ENCODE results near the gene CARMIL1. TPM values are rescaled to one million over a fixed set of nuclear protein-coding genes. Genes with fewer than 3 reads are reported as not detected.

Gene CARMIL1
- total and polyA plus RNA-seq, 2 of the 8 experiments (the other 6 are each of a cell fraction or from before 2014, with no cell fraction given) = 20.3 to 40.4 TPM

GRCh38 chr6:25399885-25400284, 120.7 kb downstream of the CARMIL1 start:
- H2BK5ac ChIP-seq (ENCODE audit: low read depth, low read length) = no peak overlapping the region
- H3K4me3 ChIP-seq (ENCODE audit: extremely low read depth in 1 of 4, insufficient read depth in 2 of 4, low read depth in 3 of 4, low read length in 4 of 4) = no peak overlapping the region
- H3K27ac ChIP-seq (ENCODE audit: low read depth, low read length) = no peak overlapping the region
- POLR2A ChIA-PET (ENCODE audit: partially characterized antibody) = no interaction called here
- H3K4me2 ChIP-seq (ENCODE audit: insufficient read depth in 1 of 2, low read depth in 2 of 2, low read length in 2 of 2) = no peak overlapping the region
- no peak overlapping the region for H4K8ac ChIP-seq (ENCODE audit: extremely low read depth, insufficient read depth, low read length)
- H2AK5ac ChIP-seq (ENCODE audit: low read depth, low read length) = no peak overlapping the region
- no peak overlapping the region for H2BK120ac ChIP-seq (replicated peaks; ENCODE audit: low read depth, low read length)
- CTCF ChIA-PET (ENCODE audit: partially characterized antibody) = interaction anchor here (1.0 to 1.5 kb wide), 5 partner anchors 22 to 91 kb away, joined by 3 to 4 read pairs (median 3); no protein-coding TSS in a partner anchor
- H3K23ac ChIP-seq (ENCODE audit: insufficient read length) = no peak overlapping the region
- FAIRE-seq = no peak
- H4K5ac ChIP-seq (ENCODE audit: insufficient read length, low read depth, low read length) = no peak overlapping the region
- H3K18ac ChIP-seq (ENCODE audit: extremely low read depth, low read length) = no peak overlapping the region
- H3K27me3 ChIP-seq (replicated peaks in 1 of 4; ENCODE audit: control insufficient read depth in 3 of 4, extremely low read depth in 1 of 4, insufficient read depth in 3 of 4, low read length in 3 of 4) = no peaks in the 10 kb centered on the region
- H3K79me2 ChIP-seq (ENCODE audit: control insufficient read depth in 1 of 2, insufficient read depth in 2 of 2, low read length in 2 of 2) = peaks cover 0 to 89% of the 10 kb centered on the region in 2 experiments; a peak in 3 of 4 replicates
- H4K91ac ChIP-seq (replicated peaks; ENCODE audit: insufficient read length, low read length) = no peak overlapping the region
- no peak for TF ChIP-seq BRCA1 (IDR thresholded peaks at IDR 0.05; ENCODE audit: low read depth, low read length)
- no peak for TF ChIP-seq EZH2 (IDR thresholded peaks at IDR 0.05; ENCODE audit: low read depth, low read length, severe bottlenecking)
- no peak for TF ChIP-seq BCL11A (IDR thresholded peaks at IDR 0.05; ENCODE audit: low read depth in 2 of 2, low read length in 2 of 2)
- H3K9me3 ChIP-seq (ENCODE audit: insufficient read depth in 2 of 2, low read depth in 1 of 2, low read length in 1 of 2) = no peaks in the 10 kb centered on the region
- peaks cover 0 to 14% (median 11%) of the 10 kb centered on the region in 4 experiments; a peak in 5 of 7 replicates for H3K4me1 ChIP-seq (replicated peaks in 1 of 4; ENCODE audit: control insufficient read depth in 3 of 4, insufficient read depth in 4 of 4, low read length in 3 of 4)
- no peak overlapping the region for H2AFZ ChIP-seq (ENCODE audit: low read length)
- no peak overlapping the region for H2BK15ac ChIP-seq (ENCODE audit: low read length)
- no peaks in the 10 kb centered on the region for H3K36me3 ChIP-seq (ENCODE audit: control insufficient read depth in 2 of 4, insufficient read depth in 4 of 4, low read length in 3 of 4)
- H2BK20ac ChIP-seq (ENCODE audit: low read length) = no peak overlapping the region
- peaks cover 0 to 4% of the 10 kb centered on the region in 2 experiments for H4K20me1 ChIP-seq (replicated peaks in 1 of 2; ENCODE audit: control insufficient read depth in 1 of 2, insufficient read depth in 2 of 2, low read length in 2 of 2)
- no peak overlapping the region for H3K9ac ChIP-seq (replicated peaks in 1 of 4; ENCODE audit: extremely low read depth in 1 of 4, low read depth in 3 of 4, low read length in 3 of 4)
- DNase-seq (ENCODE audit: low read depth in 1 of 2, low spot score in 2 of 2) = no peak
- no peak overlapping the region for H2BK12ac ChIP-seq (ENCODE audit: low read depth, low read length)
- no peak overlapping the region for H3K4ac ChIP-seq (replicated peaks; ENCODE audit: insufficient read length, low read depth, low read length)
- WGBS, 2 experiments (ENCODE audit: extremely low coverage in 1 of 2, insufficient coverage in 1 of 2, insufficient read length in 1 of 2, insufficient replicate concordance in 2 of 2, low coverage in 1 of 2, low lambda C conversion rate in 2 of 2, missing lambda C conversion rate in 1 of 2) = 93% methylated on average over 5 of the region's 5 CpGs; no CpG with 5 or more reads in 1 of the 2 experiments
- no peaks in the 10 kb centered on the region for H3K23me2 ChIP-seq (ENCODE audit: low read depth, low read length)
- H3K79me1 ChIP-seq (ENCODE audit: low read depth, low read length) = peaks cover 7% of the 10 kb centered on the region; the same call in 1 of the 2 replicates
- H3K14ac ChIP-seq (ENCODE audit: insufficient read length) = no peak overlapping the region
- H3K56ac ChIP-seq (replicated peaks; ENCODE audit: insufficient read length, low read depth, low read length) = no peak overlapping the region

Measured in H1 (cell line).